HG03460 (cell line): Measurements from ENCODE around the gene CAPN9.
"Not testable (repeated sequence)": the region's sequence is repeated elsewhere in the genome, so short reads cannot be mapped to it uniquely, and the experiment has no call there.

Experiments used
- ATAC-seq: cut with Tn5 transposase; IDR thresholded peaks from one replicate; pipeline ENCODE4 v1.9.1; 2021; ENCODE audit not compliant: unreplicated experiment

The CAPN9 gene

GRCh38 chr1:230747127-230747730, at the start of gene CAPN9:
Gene CAPN9, plus strand, starts transcription at chr1:230747388. Its CDS starts 109 bp downstream, at chr1:230747497.
- no peak for ATAC-seq

GRCh38 chr1:230698130-230698529, 49.1 kb upstream of the CAPN9 start:
- ATAC-seq = no peak

- not testable (repeated sequence) for ATAC-seq
Observed at GRCh38 chr1:230698964-230699363, 48.2 kb upstream of the CAPN9 start.

GRCh38 chr1:230699716-230700115, 47.5 kb upstream of the CAPN9 start:
- ATAC-seq = no peak

- ATAC-seq = no peak
Observed at GRCh38 chr1:230700132-230700531, 47.1 kb upstream of the CAPN9 start.

GRCh38 chr1:230701434-230701833, 45.8 kb upstream of the CAPN9 start:
- ATAC-seq = no peak

GRCh38 chr1:230701895-230702768, 45.1 kb upstream of the CAPN9 start:
- no peak for ATAC-seq

- ATAC-seq = no peak
Observed at GRCh38 chr1:230702934-230703678, 44.1 kb upstream of the CAPN9 start.

- no peak for ATAC-seq
Observed at GRCh38 chr1:230703679-230704385, 43.4 kb upstream of the CAPN9 start.

- no peak for ATAC-seq
Observed at GRCh38 chr1:230704830-230705229, 42.4 kb upstream of the CAPN9 start.

GRCh38 chr1:230705289-230706019, 41.7 kb upstream of the CAPN9 start:
- no peak for ATAC-seq

- no peak for ATAC-seq
Observed at GRCh38 chr1:230706020-230706699, 41.0 kb upstream of the CAPN9 start.

- no peak for ATAC-seq
Observed at GRCh38 chr1:230706887-230707731, 40.1 kb upstream of the CAPN9 start.

GRCh38 chr1:230707732-230708630, 39.2 kb upstream of the CAPN9 start:
- ATAC-seq = no peak

GRCh38 chr1:230708631-230709580, 38.3 kb upstream of the CAPN9 start:
- no peak for ATAC-seq

- no peak for ATAC-seq
Observed at GRCh38 chr1:230709619-230710542, 37.3 kb upstream of the CAPN9 start.
